GM18507 (cell line): ENCODE results near the gene SLC23A1.
"Not testable (repeated sequence)": the region's sequence is repeated elsewhere in the genome, so short reads cannot be mapped to it uniquely, and the experiment has no call there.

Source experiments
- DNase-seq: peaks from one replicate; pipeline ENCODE4 v3.0.0; 2011; ENCODE audit warnings: low read depth; ENCODE audit not compliant: insufficient read length; ENCODE audit errors: extremely low spot score
- FAIRE-seq: peaks from 2 replicates; lab custom pipeline; 2011; peaks lifted over from hg19 to GRCh38; lab: Jason Lieb, UNC

SLC23A1 gene

DNA sequence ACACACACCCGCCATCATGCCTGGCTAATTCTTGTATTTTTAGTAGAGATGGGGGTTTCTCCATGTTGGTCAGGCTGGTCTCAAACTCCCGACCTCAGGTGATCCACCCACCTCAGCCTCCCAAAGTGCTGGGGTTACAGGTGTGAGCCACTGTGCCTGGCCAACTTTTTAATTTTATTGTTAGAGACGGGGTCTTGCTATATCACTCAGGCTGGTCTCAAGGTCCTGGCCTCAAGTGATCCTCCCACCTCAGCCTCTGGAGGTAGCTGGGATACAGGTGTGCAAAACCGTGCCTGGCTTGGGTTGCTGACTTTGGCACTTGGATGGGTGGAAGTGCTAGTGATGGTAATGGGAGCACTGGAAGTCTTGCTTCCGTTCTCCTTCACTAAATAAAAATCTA, 26.0 kb upstream of the SLC23A1 start:
- FAIRE-seq, DNase-seq: not testable (repeated sequence)

DNA sequence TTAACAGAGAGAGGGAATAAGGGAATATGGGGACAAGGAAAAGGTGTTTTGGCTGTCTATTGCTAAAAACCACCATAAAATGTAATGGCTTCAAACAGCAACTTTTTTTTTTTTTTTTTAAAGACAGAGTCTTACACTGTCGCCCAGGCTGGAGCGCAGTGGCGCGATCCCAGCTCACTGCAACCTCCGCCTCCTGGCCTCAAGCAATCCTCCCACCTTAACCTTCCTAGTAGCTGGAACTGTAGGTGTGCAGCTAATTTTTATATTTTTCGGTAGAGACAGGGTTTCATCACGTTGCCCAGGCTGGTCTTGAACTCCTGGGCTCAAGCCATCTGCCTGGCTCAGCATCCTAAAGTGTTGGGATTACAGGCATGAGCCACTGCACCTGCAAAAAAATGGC, 25.1 kb upstream of the SLC23A1 start:
- FAIRE-seq (no peak), DNase-seq (no peak)

DNA sequence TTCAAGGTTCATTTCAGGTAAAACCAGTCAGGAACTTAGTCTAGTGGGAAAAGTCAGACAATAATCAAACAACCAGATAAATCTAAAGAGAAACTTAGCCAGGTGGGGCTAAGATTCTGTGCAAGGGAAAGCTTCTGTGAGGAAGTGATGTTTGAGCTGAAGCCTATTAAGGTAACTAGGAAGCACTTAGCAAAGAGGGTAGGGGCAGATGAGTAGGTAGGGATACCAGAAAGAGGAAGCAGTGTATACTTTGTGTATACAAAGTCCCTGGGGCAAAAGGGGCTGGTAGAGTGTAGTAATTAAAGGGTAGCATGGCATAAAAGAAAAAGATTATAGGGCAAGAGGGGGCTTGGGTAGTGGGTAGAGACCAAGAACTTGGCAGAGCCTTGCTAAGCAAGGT, 24.4 kb upstream of the SLC23A1 start:
- no peak for DNase-seq

DNA sequence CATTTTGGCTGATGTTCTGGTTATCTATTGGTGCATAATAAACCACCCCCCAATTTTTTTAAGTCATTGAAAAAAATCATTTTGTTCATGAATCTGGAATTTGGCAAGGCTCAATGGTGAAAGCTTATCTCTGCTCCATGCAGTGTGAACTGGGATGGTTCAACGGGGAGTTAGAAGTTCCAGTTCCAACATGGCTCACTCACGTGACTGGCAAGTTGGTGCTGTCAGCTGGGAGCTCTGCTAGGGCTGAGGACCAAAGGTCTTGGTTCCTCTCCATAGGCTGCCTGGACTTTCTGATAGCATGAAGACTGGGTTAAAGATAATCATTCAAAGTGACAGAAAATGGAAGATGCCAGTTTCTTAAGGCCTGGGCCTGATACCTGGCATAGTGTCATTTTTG, 23.9 kb upstream of the SLC23A1 start:
- FAIRE-seq: no peak
- no peak for DNase-seq

More for the DNA sequence above, 24.4 kb upstream of the SLC23A1 start:
- FAIRE-seq: no peak

DNA sequence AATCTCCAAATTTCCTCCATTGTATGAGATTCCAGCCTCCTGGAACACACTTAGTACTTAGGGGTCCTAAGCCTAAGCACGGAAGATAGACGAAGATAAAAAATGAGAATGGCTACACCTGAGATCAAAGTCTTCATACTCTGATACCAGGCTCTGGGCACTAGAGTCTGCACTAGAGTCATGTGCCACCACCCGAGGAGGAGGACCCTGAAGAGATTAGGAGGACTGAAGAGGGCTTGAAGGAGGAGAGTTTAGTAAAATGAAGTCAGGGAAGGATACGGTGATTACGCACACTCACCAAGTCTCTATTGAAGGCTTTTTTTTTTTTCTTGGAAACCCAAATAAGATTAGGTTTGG, 21.4 kb upstream of the SLC23A1 start:
- DNase-seq (no peak), FAIRE-seq (no peak)

DNA sequence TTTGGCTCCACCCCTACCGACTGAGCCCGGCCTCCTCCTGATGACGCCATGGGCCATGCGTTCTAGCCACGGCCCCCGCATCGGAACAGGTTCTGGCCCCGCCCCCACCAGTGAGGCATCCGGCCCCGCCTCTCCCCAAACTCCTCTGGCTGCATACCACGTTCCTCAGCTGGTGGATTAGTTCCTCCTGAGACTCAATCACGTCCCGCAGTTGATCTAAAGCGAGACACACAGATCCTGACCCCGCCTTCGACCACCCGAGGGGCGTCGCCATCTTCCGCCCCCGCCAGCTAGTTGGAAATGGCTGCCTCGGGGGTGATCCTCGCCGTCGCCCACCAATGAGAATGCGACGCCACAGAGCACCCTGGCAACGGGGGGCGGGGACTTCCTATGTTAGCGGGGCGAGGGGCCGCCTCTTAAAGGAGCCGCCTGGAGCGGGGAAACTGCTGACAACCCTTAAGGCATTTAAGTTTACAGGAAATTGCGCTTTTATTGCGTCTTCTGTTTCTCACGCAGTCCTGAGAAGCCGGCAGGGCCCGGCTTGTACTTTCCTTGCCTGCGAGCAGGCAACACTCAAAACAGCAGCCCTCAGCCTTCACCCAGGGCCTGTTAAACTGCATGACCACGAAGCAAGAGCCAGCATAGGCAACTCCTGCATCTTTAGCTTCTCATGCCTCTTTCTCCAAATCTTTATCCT, 20.8 kb upstream of the SLC23A1 start, which contains the start of gene SPATA24:
Gene SPATA24 (minus strand): TSS at position 303 of the 697 bp plus-strand sequence. CDS start 29 bp downstream, at position 274.
- DNase-seq: peak; percentile 91
- FAIRE-seq: peak; percentile 92

DNA sequence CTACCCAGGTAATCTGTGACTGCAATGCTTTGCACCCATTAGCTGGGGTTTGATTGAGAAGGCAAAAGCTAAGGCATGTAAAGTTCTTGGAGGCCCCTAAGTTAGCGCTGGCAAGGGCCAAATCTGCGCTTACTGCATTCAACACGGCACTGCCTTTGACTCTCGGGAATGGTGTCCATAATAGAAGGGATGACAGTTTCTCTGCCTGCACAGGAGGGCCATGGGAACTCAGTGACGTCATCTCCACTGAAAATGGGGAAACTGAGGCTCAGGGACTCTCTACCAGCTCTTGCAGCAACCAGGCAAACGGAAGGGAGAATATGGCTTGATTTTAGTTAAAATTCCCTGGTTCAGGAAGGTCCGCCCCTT, 20.3 kb upstream of the SLC23A1 start:
- DNase-seq (no peak), FAIRE-seq (no peak)

DNA sequence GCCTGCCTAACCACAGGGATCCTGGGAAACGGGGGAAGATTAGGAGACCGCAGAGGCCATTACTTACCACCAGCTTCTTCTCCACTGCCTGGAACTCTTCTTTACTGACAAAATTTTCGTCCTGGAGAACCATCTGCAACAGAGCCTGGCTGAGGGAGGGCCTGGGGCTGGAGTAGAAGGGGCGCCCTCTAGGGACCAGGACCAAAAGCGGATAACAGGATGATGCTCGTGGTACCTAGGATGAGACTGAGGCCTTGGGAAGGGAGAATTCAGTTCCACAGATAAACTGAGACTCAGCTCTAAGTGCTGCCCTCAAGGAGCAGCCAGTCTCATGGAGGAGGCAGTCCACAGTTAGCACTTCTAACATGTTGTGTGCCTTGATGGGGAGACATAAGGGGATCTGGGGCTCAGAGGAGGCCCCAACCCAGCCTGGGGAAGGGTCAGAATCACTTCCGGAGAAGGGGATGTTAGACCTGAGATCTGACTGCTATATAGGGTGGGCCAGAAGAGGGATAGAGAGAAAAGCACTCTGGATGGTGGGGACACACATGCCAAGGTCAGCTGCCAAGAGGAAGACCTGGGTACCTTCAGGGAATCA, 19.6 kb upstream of the SLC23A1 start:
- no peak for FAIRE-seq
- DNase-seq: no peak

DNA sequence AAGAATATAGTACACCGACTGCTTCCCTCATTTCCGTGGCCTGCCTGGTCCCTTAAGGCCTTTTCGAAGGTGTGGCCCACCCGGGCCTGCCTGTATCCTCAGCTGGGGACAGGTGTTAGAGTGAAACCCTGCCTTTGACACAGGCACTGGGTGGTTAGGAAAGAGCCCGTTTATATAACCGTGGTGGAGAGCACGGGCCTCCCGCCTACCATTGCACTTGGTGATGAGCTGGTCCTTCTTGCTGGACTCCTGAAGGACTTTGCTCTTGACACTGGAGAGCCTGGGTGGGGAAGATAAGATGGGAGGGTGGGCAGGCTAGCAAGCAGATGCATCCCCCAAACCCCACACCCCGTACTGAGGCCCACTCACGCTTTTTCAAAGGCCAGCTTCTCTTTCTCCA, 18.4 kb upstream of the SLC23A1 start:
- DNase-seq: no peak
- no peak for FAIRE-seq

DNA sequence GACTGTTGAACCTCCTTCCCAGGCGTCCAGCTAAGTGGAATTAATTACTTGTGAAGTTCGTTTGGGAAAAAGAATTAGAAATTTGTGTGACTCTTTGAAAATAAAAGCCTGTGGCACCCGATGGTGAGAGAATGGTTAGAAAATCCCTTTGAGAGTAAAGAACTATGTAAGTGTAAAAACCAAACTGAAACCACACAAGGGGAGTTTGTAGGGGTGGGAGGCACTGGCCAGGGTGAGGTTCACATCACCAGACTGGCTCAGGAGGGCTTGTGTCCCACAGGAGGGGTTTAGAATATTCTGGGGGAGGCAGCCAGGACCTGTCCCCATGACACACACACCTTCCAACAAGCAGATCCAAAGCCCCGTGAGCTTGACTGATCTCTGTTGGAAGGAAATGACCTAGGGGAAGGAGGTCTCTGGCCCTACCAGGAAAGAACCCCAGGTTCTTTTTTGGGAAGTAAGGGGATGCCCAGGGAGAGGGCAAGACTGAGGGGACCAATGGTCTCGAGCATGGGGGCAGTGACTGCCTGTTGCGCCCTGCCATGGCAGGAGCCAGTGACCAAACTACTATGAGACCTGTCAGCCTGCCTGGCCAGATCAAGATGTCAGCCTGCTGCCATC, 16.5 kb upstream of the SLC23A1 start:
- DNase-seq: no peak
- FAIRE-seq: peak; percentile 78

DNA sequence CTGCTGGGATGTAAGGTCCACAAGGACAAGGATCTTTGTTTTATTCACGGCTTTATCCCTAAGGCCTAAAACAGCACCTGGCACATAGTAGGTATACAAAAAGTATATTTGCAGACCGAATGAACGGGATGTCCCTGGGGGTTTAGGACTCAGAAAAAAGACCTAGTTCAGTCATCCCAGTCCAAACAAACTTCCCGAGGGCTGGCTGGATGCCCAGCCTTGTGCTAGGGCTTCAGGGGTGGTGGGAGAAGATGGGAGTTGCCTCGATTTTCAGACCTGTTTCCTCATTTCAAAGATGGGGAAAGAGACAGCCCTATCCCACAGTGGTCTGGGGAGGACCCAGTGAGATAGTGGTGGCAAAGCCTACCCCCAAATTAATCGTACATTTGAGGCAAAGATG, 14.8 kb upstream of the SLC23A1 start:
- FAIRE-seq (no peak), DNase-seq (no peak)

DNA sequence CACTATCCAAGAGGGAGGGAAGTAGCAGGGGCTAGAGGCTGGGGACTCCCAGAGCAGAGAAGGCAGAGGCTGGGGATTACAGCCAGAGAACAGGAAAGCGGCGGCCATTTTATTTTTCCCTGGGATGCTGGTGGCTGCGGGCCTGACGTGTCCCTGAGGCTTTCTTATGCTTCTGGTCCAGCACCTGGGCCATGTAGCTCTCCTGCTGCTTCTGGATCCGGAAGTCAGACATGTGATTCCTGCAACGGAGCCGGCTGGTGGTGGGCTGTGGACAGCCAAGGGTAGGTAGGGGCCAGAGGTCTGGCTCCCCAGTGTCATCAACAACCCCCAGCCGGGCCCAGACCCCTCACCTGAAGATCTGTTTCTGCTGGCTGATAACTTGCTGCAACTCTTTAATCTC, 13.6 kb upstream of the SLC23A1 start:
- FAIRE-seq (no peak), DNase-seq (no peak)

DNA sequence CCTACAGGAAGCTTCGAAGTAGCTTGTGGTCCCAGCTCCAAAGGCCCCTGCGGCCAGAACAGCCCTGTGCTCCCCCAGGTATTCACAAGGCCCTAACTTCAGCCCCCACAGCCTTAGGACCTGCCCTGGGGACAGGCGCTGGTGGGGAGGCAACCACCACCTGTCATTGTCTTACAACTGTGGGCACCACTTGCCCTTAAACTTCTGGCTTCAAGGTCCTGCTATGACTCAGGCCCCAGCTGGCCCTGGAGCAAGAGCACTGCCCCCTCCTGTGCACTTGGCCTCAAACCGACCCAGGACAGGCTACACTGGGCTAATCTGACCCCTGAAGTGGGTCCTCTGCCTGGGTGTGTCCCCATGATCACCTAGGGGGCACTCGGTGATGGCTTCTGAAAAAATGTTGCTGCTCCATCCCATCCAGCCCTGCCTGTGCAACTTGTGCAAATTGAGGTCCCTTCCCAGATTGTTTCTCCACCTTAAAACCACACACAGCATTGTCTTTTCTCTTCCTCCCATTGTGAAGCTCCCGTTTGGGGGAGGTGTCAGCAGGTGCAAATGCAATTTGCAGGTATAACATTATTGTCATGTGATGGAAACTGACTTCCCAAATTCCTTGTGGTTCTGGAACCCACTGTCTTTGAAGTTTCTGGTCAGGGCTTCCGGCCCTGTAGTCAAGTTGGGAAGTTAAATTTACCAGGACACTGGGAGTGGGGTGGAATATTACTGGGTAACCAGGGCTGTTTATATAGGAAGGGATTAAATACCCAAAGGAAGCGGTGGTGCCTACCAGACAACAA, 12.9 kb upstream of the SLC23A1 start:
- no peak for DNase-seq
- FAIRE-seq: peak; percentile 38

DNA sequence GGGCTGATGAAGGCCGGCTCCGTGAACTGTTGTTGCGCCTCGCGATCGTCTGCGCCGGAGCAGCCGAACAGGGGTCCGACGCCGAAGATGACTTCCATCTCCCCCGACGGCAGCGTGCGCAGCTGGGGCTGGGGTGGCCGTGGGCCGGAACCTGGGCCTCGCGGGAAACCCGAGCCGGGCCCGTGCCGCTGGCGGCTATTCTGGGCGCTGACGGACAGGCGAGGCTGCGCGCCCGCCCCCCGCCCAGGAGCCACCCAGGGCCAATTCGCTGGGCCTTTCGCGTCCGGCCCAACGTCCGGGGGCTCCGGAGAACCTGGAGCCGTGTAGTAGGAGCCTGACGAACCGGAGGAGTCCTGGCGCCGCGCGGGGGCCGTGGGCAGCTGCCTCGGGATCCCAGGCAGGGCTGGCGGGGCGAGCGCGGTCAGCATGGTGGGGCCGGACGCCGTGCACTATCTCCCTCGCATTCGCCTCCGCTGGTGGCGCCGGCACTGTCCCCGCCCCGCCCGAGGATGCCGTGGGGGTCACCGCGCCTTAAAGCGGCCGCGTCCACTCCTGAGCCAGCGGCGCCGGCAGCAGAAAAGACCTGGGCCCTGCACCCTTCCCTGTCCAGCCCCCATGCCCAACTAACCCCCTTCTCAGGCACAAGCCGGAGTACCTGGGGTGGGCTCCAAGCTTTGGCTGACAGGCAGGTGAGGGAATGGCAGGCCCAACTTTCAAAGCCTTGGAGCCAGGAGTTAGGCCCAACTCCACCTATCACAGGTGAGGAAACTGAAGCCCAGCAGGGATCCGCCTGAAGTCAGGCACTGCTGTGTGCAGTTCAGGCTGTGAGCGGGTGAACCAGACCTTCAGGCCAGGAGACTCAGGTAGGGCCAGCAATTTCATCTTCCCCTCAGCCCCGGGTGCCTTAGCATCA, 11.8 kb upstream of the SLC23A1 start, which contains the start of gene PROB1:
Gene PROB1 (minus strand): TSS at position 451 of the 913 bp plus-strand sequence. CDS start 23 bp downstream, at position 428.
- DNase-seq (no peak), FAIRE-seq (no peak)

DNA sequence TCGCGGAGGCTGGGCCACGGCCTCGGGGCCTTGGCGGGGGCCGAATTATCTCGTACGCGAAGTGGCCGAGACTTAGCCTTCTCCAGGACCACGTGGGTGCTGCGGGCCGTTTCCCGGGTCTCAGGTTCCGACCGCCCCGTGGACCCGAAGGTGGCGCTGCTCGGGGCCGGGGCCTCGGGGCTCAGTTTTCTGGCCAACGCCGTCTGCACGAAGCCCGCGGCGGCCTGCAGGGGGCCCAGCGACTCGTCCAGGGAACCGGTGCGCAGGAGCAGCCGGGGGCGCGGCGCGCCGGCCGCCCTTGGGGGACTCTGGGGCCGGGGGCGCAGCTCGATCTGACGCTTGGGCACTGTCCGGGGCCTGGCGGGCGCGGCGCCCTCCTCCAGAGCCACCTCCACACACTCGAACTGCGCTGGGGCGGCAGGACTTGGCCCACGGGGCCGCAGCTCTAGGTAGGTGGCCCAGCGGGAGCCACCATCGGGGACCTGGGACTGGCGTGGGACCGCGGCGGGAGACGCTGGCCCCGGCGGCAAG, 11.1 kb upstream of the SLC23A1 start:
- DNase-seq (no peak), FAIRE-seq (peak; percentile 26)

DNA sequence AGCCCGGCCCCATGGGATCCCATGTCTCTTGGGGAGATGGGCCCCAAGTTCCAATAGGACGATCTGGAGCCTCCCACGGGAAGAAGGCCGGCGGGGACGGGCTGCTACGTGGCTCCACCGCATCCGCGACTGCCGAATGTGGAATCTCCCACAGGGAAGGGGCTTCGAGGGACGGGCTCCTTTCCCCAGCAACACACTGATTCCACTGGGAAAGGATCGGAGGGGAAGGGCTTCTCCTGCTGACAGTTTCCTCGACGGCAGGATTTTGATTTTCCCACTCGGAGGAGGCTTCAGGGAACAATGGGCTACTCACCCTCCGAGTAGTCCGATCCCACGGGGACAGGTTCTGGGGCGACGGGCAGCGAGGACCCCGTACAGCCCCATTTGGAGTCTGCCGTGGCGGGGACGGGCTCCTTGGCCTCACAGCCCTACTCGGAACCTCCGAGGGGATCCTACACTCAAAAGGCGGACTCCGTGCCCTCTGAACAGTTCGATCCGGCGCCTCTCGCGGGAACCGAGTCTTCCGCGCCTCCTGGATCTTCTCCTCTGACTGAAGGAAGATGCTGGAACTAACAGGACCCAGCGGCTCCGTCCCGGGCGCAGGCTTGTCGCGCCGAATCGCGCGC, 10.5 kb upstream of the SLC23A1 start:
- FAIRE-seq: no peak
- no peak for DNase-seq

DNA sequence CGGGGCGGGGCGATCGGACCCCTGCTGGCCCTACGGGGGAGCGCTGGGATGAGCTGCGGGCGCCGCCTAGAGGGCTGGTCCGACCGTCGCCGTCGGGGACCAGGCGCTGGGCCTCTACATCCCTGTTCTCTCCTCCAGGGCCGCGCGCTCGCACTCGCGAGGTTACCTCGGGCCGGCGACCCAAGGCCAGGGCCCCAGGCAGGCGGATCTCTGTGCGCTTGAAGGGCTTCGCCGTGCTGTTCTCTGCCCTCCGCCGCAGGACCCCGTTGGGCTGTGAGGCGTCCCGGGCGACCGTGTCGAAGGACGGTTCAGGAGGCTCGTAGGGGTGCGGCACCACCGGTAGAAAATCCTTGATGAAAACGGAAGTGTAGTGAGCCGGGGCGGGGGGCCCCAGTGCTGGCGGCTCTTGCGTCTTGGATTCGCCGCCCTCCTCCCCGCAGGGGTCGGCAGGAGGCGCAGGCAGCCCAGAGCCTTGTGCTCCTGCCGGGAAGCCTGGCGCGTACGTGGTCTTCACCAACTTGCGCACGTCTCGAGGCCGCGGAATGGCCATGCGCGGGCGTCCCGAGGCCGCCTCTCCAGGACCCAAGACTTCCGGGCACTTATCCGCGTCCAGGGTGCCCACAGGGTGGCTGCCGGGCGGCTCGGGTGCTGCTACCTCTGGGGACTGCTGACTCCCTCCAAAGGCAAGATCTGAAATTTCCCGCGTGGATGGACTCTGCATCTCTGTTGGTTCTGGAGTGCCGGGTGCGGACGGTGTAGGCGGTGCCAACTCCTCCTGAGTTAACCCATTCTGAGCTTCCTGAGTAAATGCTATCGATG, 9.8 kb upstream of the SLC23A1 start:
- FAIRE-seq (peak; percentile 82), DNase-seq (peak; percentile 70)

DNA sequence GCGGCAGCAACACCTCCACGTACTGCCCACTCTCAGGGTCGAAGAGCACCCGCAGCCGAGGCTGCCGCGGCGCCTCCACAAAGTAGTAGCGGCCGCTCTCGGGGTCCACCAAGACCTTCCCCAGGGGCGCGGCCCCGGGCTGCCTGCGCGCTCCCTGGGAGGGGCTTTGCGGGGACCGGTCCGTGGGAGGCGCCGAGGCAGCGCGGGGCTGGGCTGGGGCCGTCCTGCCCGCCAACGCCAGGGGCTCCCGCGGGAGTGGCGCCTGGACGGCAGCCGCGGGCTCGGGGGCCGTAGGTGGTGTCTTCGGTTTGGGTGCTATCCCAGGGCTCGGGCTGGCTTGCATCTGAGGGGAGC, 9.2 kb upstream of the SLC23A1 start:
- FAIRE-seq (no peak), DNase-seq (no peak)
